Skeletal muscle cell (primary cell): ENCODE measurements around the gene ZIK1.

Experiments used
- DNase-seq: peaks from one replicate; pipeline ENCODE4 v3.0.0-alpha.2; 2010; ENCODE audit warnings: low read depth
- H3K4me3 ChIP-seq: 2 replicates; pipeline ENCODE4 v1.5.1; 2011; ENCODE audit warnings: low read depth, mild to moderate bottlenecking, control low read depth, low read length, moderate library complexity

The ZIK1 gene

DNA sequence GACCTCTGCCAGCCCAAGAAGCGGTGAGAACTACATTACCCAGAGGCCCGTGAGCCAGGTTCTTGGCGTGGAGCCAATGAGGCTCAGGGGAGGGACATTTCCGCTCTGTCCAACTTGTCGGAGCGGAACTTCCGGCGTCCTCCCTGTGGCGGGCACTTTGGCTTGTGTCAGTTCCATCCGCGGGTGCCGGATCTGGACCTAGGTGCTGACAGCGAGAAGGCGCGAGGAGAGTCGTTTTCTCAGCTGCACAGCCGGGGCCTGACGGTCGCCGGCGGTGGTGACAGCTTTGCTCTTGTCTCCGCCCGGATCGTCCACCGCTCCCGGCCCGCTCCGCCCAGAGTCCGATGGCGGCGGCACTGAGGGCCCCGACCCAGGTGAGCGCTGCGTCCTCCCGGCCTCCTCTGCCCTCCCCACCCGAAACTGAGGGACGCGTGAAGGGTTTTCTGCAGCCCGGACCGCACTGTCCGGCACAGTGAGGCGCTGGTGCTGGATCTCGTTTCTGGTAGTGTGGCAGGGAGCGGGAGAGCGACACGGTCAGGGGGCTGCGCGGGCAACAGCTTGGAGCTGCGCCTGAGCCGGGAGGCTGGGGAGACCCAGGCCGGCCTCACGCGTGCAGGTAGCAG, 15.9 kb downstream of the ZIK1 start, which contains the start of gene ZNF530:
Gene ZNF530 (plus strand): TSS at position 125 of the 623 bp plus-strand sequence. CDS start 4,461 bp downstream, outside the sequence.
- peak within 1 kb of the TSS; percentile 88 for H3K4me3 ChIP-seq
- DNase-seq = peak; percentile 64

DNA sequence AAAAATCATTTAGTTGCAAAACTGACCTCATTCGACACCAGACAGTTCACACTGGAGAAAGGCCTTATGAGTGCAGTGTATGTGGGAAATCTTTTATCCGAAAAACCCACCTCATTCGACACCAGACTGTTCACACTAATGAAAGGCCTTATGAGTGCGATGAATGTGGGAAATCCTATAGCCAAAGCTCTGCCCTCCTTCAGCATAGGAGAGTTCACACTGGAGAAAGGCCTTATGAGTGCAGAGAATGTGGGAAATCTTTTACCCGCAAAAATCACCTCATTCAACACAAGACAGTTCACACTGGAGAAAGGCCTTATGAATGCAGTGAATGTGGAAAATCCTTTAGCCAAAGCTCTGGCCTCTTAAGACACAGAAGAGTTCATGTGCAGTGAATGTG, 23.0 kb downstream of the ZIK1 start:
- no peak overlapping the region for H3K4me3 ChIP-seq
- DNase-seq = no peak

DNA sequence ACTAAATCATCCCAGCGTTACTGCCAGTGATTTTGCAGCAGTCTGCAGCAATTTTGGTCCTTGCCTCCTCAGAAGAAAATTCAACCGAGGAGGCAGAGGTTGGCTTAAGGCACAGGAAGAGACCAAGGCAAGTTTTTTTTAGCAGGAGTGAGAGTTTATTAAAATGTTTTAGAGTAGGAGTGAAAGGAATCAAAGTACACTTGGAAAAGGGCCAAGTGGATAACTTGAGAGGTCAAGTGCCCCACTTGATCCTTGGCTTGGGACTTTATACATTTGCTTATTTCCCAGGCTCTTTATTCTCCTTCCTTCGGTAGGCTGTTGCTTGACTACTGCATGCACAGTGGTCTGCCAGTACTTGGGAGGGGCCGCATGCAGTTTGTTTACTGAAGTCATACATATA, 27.2 kb downstream of the ZIK1 start:
- DNase-seq = no peak
- no peak overlapping the region for H3K4me3 ChIP-seq

DNA sequence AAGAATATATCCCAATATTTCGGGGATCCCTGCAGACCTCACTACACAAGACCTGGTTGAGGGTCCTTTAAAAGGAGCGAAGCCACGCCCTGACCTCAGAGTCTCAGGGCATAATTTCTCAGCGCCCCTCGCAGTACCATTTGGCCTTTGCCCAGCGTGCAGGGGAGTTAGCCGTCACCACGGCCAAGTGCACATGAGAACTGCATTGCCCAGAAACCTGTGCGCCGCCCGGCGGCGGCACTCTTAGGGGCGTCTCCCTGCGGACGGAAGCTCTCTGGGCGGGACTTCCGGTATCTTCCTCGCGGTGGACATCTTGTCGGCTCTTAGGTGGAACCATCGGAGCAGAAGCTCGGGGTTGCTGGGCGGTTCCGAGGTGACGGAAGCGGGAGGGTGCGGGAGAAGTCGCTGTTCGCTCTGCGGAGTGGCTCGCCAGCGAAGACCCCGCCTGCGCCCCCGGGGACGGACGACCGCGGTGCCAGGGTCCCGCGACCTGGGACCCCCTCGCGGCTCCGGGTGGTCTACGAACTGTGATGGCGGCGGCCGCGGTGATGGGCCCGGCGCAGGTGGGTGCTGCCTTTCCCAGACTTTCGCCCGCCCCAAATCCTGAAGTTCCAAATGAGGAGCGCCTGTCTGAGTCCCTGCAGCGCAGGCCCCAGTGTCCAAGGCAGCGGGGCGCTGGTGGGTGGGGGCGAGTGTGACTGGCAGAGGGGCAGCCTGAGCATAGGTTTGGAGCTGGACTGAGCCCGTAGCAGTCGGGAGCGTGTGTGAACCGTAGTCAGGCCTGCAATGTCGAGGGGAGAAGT, 30.2 kb downstream of the ZIK1 start, which contains the start of gene ZNF134:
Gene ZNF134 (plus strand): TSS at position 302 of the 803 bp plus-strand sequence. CDS start 5,227 bp downstream, outside the sequence.
- peak within 1 kb of the TSS; percentile 98 for H3K4me3 ChIP-seq
- peak; percentile 54 for DNase-seq

DNA sequence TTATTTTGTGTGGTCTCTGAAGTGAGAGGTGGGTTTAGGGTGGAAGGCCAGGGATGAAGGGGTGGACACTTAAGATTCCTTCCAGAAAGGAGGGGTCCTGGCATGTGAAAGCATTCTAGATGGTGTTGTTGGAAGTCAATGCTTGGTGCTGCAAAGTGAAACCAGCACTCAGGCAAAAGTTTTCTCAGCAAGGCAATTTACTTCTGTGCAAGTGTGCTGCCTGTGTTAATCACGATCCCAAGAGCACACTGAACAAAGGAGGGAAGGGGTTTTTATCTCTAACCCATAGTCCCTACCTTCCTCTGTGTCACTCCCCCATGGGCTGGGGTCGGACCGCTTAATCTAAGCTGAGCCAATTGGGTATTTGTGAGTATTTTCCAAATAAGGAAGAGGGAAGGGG, 31.4 kb downstream of the ZIK1 start:
- H3K4me3 ChIP-seq = peak overlapping the region; percentile 98
- DNase-seq = no peak

DNA sequence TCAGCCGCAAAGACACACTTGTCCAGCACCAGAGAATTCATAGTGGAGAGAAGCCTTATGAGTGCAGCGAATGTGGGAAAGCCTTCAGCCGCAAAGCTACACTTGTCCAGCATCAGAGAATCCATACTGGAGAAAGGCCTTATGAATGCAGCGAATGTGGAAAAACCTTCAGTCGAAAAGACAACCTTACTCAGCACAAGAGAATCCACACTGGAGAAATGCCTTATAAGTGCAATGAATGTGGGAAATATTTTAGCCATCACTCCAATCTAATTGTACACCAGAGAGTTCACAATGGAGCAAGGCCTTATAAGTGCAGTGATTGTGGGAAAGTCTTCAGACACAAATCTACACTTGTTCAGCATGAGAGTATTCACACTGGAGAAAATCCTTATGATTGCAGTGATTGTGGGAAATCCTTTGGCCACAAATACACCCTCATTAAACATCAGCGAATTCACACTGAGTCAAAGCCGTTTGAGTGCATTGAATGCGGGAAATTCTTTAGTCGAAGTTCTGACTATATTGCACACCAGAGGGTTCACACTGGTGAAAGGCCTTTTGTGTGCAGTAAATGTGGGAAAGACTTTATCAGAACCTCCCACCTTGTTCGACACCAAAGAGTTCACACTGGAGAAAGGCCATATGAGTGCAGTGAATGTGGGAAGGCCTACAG, 36.9 kb downstream of the ZIK1 start:
- no peak for DNase-seq
- H3K4me3 ChIP-seq = no peak overlapping the region

DNA sequence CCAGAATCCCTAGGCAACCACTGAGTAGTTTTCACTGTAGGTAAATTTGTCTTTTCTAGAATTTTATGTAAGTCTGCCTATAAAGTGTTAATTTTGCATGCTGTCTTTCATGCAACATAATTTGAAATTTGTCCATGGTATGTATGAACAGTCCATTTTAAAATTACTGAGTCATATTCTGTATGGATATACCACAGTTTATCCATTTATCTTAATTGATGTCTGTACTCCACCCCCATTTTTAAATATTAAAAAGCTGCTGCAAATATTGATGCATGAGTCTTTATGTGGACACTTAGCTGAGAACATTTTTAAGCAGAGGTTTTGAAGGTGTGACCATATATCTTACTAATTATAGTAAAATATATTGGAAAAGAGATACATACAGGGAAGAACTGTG, 39.1 kb downstream of the ZIK1 start:
- H3K4me3 ChIP-seq = no peak overlapping the region
- DNase-seq = no peak

DNA sequence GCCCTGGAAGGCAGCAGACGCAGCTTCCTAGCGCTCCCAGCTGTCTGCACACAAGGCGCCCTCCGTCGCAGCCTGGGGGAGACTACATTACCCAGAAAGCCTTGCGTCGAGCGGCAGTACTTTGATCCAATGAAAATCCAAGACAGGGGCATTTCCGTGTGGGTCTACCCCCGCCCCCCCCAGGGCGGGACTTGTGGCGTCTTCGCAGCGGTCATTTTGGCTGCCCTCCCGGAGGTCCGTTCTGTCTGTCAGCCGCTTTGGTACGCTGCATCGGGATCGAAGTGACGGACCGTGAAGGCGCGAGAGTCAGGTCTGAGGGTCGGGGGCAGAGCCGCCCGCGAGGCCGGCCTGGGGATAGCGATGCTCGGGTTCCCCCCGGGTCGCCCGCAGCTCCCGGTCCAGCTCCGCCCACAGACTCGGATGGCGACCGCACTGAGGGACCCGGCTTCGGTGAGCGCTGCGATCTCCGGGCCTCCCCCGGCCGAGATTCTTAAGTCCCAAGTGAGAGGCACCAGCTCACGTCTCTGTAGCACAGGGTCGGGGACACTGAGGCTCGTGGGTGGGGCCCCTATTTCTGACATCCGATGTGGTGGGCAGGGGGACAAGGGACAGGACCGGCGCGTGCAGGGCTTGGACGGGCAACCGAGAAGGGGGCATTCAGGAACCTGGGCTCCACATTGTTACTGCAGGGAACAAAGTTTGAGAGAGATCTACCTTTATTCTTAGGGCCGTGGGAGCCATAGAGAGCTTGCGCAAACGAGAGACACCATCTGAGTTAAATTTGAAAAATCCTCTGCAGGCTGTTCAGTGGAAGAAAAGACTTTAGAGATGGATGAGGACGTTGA, 49.3 kb downstream of the ZIK1 start, which contains the start of gene ZNF211:
Gene ZNF211 (plus strand): TSS at position 182 of the 845 bp plus-strand sequence. CDS start 179 bp downstream, at position 361.
- DNase-seq = peak; percentile 73
- H3K4me3 ChIP-seq = peak within 1 kb of the TSS; percentile 74

DNA sequence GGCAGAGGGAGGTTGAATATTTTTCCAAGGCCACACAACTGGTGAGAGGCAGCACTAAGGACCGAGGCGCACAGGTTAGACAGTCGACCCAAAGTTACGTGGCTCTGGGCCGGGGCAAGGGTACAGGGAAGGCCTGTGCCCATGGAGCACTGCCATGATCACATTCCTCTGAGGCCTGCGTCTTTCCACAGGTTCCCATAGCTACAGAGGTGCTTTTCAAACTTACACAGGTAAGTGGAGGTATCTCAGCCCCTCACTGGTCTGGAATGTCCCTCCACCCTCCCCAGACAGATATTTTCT, 49.8 kb downstream of the ZIK1 start:
- DNase-seq = no peak
- H3K4me3 ChIP-seq = peak overlapping the region; percentile 74

DNA sequence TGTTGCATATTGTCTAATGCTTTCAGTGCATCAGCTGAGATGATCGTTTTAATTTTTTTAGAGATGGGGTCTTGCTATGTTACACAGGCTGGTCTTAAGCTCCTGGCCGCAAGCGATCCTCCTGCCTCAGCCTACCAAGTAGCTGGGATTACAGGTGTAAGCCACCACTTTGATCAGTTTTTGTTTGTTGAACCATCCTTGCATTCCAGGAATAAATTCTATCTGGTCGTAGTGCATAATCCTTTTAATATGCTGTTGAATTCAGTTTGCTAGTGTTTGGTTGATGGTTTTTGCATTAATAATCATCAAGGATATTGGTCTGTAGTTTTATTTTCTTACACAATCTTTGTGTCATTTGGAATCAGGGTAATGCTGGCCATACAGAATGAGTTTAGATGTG, 53.4 kb downstream of the ZIK1 start:
- no peak overlapping the region for H3K4me3 ChIP-seq

DNA sequence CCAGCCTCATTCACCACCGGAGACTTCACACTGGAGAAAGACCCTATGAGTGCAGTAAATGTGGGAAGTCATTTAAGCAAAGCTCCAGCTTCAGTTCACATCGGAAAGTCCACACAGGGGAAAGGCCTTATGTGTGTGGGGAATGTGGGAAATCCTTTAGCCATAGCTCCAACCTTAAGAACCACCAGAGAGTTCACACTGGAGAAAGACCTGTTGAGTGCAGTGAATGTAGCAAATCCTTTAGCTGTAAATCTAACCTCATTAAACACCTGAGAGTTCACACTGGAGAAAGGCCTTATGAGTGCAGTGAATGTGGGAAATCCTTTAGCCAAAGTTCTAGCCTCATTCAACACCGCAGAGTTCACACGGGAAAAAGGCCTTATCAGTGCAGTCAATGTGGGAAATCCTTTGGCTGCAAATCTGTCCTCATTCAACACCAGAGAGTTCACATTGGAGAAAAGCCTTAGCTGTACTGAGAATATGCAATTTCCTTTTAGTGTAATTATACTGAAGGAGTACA, 57.8 kb downstream of the ZIK1 start:
- no peak overlapping the region for H3K4me3 ChIP-seq
- DNase-seq = no peak

More for the DNA sequence above, 53.4 kb downstream of the ZIK1 start:
- DNase-seq = no peak

DNA sequence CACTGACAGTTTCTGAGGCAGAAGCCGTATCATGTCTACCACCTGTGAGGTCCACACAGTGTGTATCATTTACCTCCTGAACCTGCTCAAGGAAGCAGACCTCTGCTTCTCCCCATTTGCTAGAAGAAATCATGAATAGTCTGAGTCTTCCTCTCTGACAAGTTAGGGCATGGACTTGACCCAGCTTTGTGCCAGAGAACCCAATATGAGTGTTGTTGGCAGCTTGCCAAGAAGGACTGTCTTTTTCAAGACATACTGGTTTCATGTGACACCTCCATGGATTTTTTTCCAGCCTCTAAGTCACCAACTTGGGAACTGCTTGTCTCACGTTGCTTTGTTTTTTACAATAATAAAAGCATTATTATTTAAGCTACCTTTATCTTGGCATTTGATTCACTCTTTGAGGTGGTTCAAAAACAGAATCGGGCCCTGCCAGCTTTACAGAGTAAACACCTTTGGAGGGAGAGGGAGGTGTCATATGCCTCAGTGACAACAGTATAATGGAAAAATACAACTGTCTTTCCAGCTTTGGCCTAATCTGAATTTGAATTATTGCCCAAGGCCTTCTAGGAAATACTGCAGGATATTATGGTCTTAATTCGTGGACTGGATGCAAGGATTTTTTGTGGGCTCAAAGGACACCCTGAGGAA, 58.6 kb downstream of the ZIK1 start:
- no peak overlapping the region for H3K4me3 ChIP-seq
- no peak for DNase-seq
